Activated CD8-positive, alpha-beta memory T cell treated with anti-CD3 and anti-CD28 coated beads, Interleukin-2, amount 50 U/mL, for 24 hours (primary cell): Measurements from ENCODE around the gene NEXN.
A peak's percentile ranks its signal among the peaks of the same experiment; 100 is the strongest.
"Not testable (repeated sequence)": the region's sequence is repeated elsewhere in the genome, so short reads cannot be mapped to it uniquely, and the experiment has no call there.

Experiments used
- DNase-seq: peaks from one replicate; pipeline ENCODE4 v3.0.0-alpha.2; 2020; ENCODE audit errors: extremely low read depth

Gene NEXN

GRCh38 chr1:77961392-77961791 lies 73.0 kb downstream of the NEXN start:
- DNase-seq: no peak

GRCh38 chr1:77966291-77966690 lies 77.9 kb downstream of the NEXN start:
- no peak for DNase-seq

- no peak for DNase-seq
These were observed 81.8 kb downstream of the NEXN start for GRCh38 chr1:77970192-77970591.

- no peak for DNase-seq
These were observed 83.7 kb downstream of the NEXN start for GRCh38 chr1:77972080-77972479.

GRCh38 chr1:77975386-77975785 lies 87.0 kb downstream of the NEXN start:
- DNase-seq: no peak

- DNase-seq: no peak
These were observed 87.5 kb downstream of the NEXN start for GRCh38 chr1:77975907-77976306.

GRCh38 chr1:77976433-77977076 lies 88.1 kb downstream of the NEXN start:
- DNase-seq: no peak

- DNase-seq: no peak
These were observed 89.5 kb downstream of the NEXN start for GRCh38 chr1:77977989-77978292.

- DNase-seq: peak; percentile 57
These were observed 90.0 kb downstream of the NEXN start for GRCh38 chr1:77978293-77978968.

GRCh38 chr1:77978969-77979876 lies 90.8 kb downstream of the NEXN start, which contains the start of gene FUBP1:
Gene FUBP1 (minus strand): TSS chr1:77979072. CDS start chr1:77979004, 68 bp downstream.
- DNase-seq: peak; percentile 90

GRCh38 chr1:77983352-77983996 lies 95.0 kb downstream of the NEXN start:
- not testable (repeated sequence) for DNase-seq

GRCh38 chr1:77983997-77984355 lies 95.6 kb downstream of the NEXN start:
- no peak for DNase-seq

- DNase-seq: no peak
These were observed 96.2 kb downstream of the NEXN start for GRCh38 chr1:77984629-77985028.

GRCh38 chr1:77986810-77987209 lies 98.4 kb downstream of the NEXN start:
- DNase-seq: no peak

- no peak for DNase-seq
These were observed 99.5 kb downstream of the NEXN start for GRCh38 chr1:77987919-77988318.

- no peak for DNase-seq
These were observed 101.3 kb downstream of the NEXN start for GRCh38 chr1:77989744-77990143.

- DNase-seq: no peak
These were observed 102.3 kb downstream of the NEXN start for GRCh38 chr1:77990629-77991204.

- DNase-seq: no peak
These were observed 103.2 kb downstream of the NEXN start for GRCh38 chr1:77991638-77992037.
